Measurements from ENCODE around the gene BCKDHA.
"Not testable (repeated sequence)": the region's sequence is repeated elsewhere in the genome, so short reads cannot be mapped to it uniquely, and the experiment has no call there.

BCKDHA gene

DNA sequence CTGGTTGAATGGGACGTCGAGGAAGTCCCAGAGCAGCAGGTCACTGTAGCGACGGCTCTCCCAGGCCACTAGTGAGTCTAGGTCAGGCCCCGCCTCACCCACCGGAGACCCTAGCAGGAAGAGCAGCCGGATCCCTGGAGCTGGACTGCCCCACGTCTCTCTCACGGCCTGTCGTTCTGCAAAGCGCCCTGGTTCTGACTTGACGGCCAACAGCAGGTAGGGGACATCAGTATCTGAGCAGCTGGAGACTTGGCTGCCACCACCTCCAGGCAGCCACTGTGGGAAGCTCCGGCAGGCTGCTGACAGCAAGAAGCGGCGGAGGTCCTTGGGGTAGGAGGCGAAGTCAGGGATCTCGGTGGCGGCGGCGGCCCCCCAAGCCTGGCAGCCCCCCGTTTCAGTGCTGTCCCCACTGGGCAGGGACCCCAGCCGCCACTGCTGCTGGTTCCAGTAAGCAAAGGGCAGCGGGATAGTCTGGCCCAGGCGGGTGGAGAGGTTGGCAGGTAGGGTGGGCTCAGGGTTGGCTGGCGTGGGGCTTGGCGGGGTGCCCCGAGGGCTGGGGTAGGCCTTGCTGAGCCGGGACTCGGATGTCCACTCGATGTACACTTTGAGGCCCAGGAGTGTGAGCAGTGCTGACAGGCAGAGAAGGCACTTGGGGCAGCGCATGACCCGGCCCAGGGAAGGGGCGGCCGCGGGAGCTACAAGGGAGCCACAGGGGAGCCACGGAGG is 28.7 kb downstream of the BCKDHA start:
- DNase-seq (ENCODE audit: low read depth) = no peak

GRCh38 chr19:41426952-41427646 is 29.5 kb downstream of the BCKDHA start, which contains the start of gene B3GNT8:
Gene B3GNT8 (minus strand): TSS chr19:41427374. CDS start chr19:41426778, 596 bp downstream.
- DNase-seq (ENCODE audit: low read depth) = no peak

DNA sequence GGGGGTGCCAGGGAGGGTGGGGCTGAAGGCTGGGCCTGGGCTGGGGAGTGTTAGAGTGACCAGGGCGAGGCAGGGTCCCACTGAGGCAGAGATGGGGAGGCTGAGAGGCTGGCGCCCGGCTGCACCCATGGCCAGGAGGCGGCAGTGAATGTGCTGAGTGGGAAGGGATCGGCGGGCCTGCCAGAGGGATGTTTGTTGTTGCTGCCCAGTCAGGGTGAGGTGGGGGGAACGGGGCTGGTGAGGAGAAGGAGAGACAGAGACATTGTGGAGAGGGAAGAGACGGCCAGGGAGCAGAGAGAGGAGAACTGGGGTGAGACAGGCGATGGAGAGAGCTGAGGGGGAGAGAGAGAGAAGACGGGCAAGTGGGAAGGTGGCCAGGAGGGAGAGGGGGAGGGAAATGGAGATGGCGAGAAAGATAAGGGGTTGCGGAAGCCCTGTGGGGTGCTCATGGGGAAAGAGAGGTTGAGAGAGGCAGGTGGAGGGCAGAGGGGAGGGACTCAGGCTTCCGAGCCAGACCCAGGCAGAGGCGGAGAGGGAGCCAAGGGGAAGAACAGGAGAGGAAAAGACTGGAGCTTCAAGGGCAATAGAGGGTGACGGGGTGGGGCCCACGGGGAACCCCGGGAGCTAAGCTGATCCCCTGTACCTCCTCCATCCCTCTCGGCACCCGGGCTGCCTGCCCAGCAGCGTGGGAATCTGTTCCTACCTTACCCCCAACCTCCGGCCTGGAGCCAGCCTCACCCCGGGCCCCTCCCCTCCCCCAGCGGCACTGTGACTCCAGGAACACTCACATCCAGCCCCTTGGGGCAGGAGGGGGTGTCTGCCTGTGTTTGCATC is 30.2 kb downstream of the BCKDHA start:
- DNase-seq (ENCODE audit: low read depth) = no peak

GRCh38 chr19:41428481-41428859 is 30.9 kb downstream of the BCKDHA start:
- no peak for DNase-seq (ENCODE audit: low read depth)

- DNase-seq (ENCODE audit: low read depth) = no peak
These were observed 33.3 kb downstream of the BCKDHA start for GRCh38 chr19:41430922-41431321.

GRCh38 chr19:41431426-41432386 is 34.1 kb downstream of the BCKDHA start:
- no peak for DNase-seq (ENCODE audit: low read depth)

DNA sequence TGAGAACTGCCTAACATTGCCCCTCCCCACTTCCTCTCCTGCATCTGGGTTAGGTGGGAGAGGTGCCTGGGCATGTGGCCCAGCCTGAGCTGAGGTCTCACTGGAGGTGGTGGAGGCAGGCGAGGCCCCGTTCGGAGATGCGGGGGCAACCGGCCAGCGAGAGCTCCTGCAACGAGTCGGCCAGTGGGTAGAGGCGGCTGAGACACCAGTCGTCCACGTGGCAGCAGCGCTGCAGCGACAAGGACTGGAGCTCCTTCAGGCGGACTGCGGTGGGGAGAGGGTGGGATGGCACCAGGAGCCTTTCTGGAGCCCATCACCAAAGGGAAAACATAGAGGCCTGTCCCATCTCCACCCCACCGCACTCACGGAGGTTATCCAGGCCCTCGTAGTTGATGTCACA is 35.6 kb downstream of the BCKDHA start:
- DNase-seq (ENCODE audit: low read depth) = no peak

DNA sequence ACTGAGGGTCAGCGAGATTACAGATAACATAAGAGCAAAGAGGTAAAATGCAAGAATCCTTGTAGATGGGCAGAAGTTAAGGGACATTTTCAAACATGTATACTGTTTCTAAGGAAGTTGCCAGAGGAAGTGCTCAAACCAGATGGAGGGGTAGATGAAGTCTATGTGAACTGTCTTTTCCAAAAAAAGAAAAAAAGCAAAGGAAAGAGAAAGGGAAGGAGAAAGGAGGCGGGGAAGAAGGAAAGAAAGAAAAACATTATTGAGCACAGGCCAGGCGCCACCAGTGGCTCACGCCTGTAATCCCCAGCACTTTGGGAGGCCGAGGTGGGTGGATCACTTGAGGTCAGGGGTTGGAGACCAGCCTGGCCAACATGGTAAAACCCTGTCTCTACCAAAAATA is 36.8 kb downstream of the BCKDHA start:
- no peak for DNase-seq (ENCODE audit: low read depth)

- DNase-seq (ENCODE audit: low read depth) = not testable (repeated sequence)
These were observed 37.8 kb downstream of the BCKDHA start for GRCh38 chr19:41435376-41435775.

- DNase-seq (ENCODE audit: low read depth) = no peak
These were observed 38.5 kb downstream of the BCKDHA start for GRCh38 chr19:41435936-41436673.

DNA sequence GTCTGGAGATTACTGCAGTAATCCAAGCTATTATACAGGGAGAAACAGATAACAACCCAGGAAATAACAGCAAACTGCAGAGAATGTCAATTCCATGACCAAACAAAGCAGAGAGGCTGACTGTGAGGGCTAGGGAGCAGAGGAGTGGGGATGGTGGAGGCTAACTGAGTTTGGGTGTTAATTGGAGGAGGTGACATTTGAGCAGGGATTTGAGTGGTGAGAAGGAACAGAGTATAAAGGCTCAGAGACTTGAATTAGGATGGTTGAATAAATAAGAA is 39.0 kb downstream of the BCKDHA start:
- DNase-seq (ENCODE audit: low read depth) = no peak

DNA sequence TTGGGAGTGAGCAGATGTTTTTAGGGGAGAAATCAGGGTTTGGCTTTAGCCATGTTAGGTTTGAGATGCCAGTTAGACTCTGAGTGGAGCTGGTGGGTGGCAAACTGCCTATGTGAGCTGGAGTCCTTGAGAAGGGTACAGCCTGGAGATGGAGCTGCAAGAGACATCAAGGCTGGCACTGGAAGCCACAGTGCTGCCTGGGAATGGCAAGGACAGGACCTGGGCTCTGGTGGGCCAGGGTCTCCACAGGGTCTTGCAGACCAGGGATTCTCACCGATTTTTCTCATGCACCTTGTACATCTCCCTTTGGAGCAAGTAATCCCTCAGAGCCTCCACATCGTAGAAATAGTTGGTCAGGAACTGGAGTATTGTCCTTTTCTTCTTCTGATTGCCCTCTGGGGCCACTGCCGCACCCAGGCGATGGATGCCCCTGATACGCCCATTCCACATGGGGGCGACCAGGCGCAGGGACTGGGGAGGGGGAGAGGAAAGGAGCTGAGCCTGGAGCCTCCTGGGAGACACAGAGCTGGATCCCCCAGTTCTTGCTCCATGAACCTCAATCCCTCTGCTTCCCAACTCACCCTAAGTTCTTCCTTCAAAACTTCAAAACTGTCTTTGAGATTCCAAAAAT is 40.4 kb downstream of the BCKDHA start:
- DNase-seq (ENCODE audit: low read depth) = no peak

DNA sequence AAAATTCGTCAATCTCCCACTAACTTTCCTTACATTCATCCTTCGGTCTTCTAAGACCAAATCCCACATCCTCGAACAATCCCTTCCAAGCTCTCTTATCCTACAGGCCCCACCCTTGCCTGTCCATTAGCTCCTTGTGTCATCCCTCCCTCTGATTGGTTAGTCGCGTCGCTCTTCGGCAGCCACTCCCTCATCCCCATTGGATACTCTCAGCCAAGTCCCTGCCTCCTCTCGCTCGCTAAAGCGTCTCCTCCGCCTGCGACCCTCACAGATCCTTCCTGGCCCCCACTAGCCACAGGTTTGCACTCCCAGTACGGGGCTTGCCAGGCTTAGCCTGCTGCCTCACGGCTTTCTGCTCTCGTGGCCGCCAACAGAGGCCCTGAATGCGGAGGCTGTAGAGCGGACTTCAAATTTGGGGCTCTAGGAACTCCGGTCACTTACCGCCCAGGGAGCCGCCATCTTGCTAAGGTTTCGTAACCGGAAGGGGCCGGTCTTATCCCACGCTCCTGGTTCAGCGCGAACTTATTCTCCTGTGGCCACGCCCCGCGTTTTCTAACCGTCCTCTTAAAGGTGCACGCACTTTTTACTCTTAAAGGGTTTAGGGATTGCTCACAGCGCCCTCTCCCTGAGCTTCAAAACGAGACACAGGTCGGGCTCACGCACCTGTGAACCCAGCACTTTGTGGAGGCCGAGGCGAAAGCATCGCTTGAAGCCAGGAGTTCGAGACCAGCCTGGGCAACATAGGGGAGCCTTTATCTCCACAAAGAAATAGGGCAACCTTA is 42.0 kb downstream of the BCKDHA start, which contains the start of gene DMAC2:
TSS of gene DMAC2 (minus strand) at position 472 of the 782 bp plus-strand sequence. CDS start at position 459, 13 bp downstream.
- DNase-seq (ENCODE audit: low read depth) = peak; percentile 95

- no peak for DNase-seq (ENCODE audit: low read depth)
These were observed 43.8 kb downstream of the BCKDHA start for GRCh38 chr19:41441321-41441945.

GRCh38 chr19:41442473-41443355 is 45.1 kb downstream of the BCKDHA start, which contains the start of gene ERICH4:
Gene ERICH4 (plus strand): TSS chr19:41443156. CDS start chr19:41443170, 14 bp downstream.
- DNase-seq (ENCODE audit: low read depth) = no peak

DNA sequence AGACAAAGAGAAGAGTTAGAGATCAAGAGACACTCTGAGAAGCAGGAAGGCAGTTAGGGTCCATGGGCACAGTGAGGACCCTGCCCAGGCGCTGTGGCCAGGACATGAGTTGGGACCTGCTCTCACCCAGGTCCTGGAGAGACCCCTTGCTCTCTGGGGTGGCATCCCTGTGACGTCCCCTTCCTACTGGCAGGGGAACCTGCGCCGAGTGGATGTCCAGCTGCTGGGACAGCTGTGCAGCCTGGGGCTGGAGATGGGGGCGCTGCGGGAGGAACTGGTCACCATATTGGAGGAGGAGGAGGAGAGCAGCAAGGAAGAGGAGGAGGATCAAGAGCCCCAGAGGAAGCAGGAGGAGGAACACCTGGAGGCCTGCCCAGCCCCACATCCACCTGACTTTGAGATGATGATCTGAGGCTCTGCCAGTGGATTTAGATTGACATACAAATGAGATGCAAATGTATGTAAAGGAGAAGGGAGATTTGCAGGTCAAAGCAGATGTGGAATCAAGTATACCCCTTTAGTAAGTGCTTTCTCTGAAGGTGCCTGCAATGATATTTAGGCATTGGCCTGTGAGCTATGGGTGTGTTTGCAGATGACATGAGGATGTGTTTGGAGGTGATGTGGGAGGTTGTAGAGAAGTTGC is 46.3 kb downstream of the BCKDHA start:
- DNase-seq (ENCODE audit: low read depth) = no peak

GRCh38 chr19:41445575-41445974 is 48.0 kb downstream of the BCKDHA start:
- no peak for DNase-seq (ENCODE audit: low read depth)

Measured in non-pigmented ciliary epithelial cell (primary cell).